Rectal smooth muscle tissue (tissue), 1 donor: ENCODE data around the gene SORD.
"Not testable (repeated sequence)": the region's sequence is repeated elsewhere in the genome, so short reads cannot be mapped to it uniquely, and the experiment has no call there.

Experiments used
- H3K27ac ChIP-seq: one replicate; pipeline ENCODE4 v1.7.0; 2013; ENCODE audit warnings: low read depth, low read length, inconsistent platforms
- H3K27me3 ChIP-seq: one replicate; pipeline ENCODE4 v1.7.0; 2013; ENCODE audit warnings: low read length; ENCODE audit not compliant: control insufficient read depth, insufficient read depth
- H3K36me3 ChIP-seq: one replicate; pipeline ENCODE4 v1.7.0; 2013; ENCODE audit warnings: low read length; ENCODE audit not compliant: control insufficient read depth, insufficient read depth
- H3K4me1 ChIP-seq: one replicate; pipeline ENCODE4 v1.7.0; 2013; ENCODE audit warnings: low read length; ENCODE audit not compliant: control insufficient read depth, insufficient read depth
- H3K4me3 ChIP-seq: one replicate; pipeline ENCODE4 v1.7.0; 2013; ENCODE audit warnings: low read length
- H3K9ac ChIP-seq: one replicate; pipeline ENCODE4 v1.7.0; 2013; ENCODE audit warnings: low read length

Gene SORD

GRCh38 chr15:45080593-45080992, 57.6 kb downstream of the SORD start:
- H3K9ac ChIP-seq, H3K27ac ChIP-seq, H3K4me1 ChIP-seq, H3K27me3 ChIP-seq, H3K36me3 ChIP-seq, H3K4me3 ChIP-seq: not testable (repeated sequence)

DNA sequence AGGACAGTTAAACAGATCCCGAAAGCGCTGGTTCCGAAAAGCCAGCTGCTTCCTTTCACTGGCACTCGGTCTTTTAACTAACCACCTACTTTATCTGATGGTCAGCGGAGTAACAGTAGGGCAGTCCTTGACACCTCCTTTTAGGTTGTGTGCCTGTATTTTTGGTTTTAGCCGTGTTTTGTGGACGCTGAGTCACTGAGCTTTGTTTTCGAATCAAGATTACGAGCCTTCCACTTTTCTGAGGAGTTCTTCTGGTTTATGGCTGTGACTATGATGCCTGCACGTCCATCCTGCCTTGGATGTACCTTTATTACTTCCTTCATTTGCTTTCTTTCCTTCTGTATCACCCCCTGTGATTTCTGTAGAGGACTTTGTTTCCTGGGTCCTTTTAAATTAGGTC, 59.4 kb downstream of the SORD start:
- not testable (repeated sequence) for H3K4me3 ChIP-seq, H3K9ac ChIP-seq, H3K27ac ChIP-seq, H3K36me3 ChIP-seq, H3K27me3 ChIP-seq, H3K4me1 ChIP-seq

DNA sequence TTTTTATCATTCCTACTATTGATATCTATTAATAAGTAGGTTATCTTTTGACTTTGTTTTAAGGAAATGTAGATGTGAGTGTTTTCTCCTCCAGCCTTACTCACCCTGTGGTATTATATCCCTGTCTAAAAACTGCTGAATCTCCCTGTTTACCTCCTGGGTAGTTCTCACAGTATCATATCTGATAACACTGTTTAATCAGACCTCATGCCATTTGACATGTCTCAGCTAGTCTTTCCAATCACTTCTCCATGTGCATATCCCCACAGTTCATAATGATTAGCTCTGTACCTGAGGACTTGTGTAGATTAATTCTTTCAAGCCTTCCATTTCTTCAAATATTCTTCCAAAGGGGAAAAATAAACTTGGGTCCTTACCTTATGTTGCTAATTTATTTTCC, 60.2 kb downstream of the SORD start:
- no peaks in the 10 kb centered on the region for H3K4me1 ChIP-seq
- H3K27ac ChIP-seq: no peak overlapping the region
- H3K4me3 ChIP-seq: no peak overlapping the region
- H3K9ac ChIP-seq: no peak overlapping the region
- no peaks in the 10 kb centered on the region for H3K36me3 ChIP-seq
- no peaks in the 10 kb centered on the region for H3K27me3 ChIP-seq

DNA sequence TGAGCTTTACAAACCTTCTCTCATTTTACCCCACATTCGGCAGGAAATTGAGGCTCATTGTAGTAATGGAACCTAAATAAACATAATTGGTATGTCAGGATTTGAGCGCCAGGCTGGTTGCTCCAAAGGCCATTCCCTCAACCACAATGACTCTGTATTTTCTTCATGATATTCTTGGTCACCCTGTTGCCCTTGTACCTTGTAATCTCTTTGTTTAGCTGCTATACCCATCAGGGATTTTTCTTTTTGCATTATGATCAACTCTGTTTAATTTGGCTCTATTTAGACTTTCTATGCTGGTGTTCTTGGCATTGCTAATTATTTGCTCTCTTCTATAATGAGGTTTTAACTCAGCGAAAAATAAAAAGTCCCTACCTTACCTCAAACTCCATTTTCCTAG, 61.2 kb downstream of the SORD start:
- no peaks in the 10 kb centered on the region for H3K4me1 ChIP-seq

DNA sequence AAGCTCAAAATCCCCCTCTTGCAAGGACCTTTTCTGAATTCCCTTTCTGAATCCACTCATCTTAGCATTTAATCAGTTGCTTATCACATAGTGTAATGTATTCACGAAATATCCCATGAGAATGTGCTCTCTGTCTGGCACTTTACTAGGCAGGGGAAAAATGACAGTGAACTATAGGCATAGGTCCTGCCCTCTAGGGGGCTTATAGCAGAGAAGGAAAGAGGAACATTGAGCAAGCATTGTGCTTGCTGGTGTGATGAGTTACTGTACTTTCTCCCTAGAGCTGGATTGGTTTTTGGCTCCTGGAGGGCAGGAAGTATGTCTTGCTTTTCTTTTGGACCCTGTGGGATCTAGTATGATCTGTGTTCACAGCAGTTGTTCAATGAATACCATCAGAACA, 64.5 kb downstream of the SORD start:
- Histone ChIP-seq H3K4me3 (no peak overlapping the region), H3K27me3 (no peaks in the 10 kb centered on the region), H3K27ac (no peak overlapping the region), H3K9ac (no peak overlapping the region), H3K36me3 (no peaks in the 10 kb centered on the region), H3K4me1 (no peaks in the 10 kb centered on the region)

More for the DNA sequence above, 61.2 kb downstream of the SORD start:
- no peak overlapping the region for H3K27ac ChIP-seq
- H3K9ac ChIP-seq: no peak overlapping the region
- no peaks in the 10 kb centered on the region for H3K36me3 ChIP-seq
- no peaks in the 10 kb centered on the region for H3K27me3 ChIP-seq
- H3K4me3 ChIP-seq: no peak overlapping the region

GRCh38 chr15:45088801-45089711, 66.1 kb downstream of the SORD start:
- Histone ChIP-seq H3K27me3 (no peaks in the 10 kb centered on the region), H3K36me3 (no peaks in the 10 kb centered on the region), H3K4me3 (no peak overlapping the region), H3K4me1 (no peaks in the 10 kb centered on the region), H3K9ac (no peak overlapping the region), H3K27ac (no peak overlapping the region)

GRCh38 chr15:45089712-45090373, 66.8 kb downstream of the SORD start:
- H3K27me3 ChIP-seq: no peaks in the 10 kb centered on the region
- no peaks in the 10 kb centered on the region for H3K36me3 ChIP-seq
- no peak overlapping the region for H3K9ac ChIP-seq
- no peaks in the 10 kb centered on the region for H3K4me1 ChIP-seq
- no peak overlapping the region for H3K4me3 ChIP-seq
- no peak overlapping the region for H3K27ac ChIP-seq

DNA sequence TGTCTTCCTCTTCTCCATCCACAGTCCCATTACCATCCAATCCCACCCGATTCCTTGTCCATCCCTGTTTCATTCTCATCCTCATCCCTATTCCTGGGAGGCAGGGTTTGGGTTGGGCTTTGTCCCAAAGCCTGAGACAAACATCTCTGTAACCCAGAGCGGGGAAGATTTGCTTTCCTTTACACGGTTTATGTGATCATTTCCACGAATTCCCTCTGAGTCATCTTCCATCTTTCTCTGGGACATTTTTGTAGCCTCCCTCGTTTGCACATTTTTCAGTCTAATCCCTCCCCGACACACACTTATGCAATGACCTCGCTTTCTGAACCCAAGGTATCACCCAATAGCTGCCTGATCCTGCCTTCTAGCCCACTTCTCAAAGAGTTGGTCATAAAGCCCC, 68.2 kb downstream of the SORD start:
- Histone ChIP-seq H3K9ac (no peak overlapping the region), H3K27me3 (no peaks in the 10 kb centered on the region), H3K4me1 (no peaks in the 10 kb centered on the region), H3K4me3 (no peak overlapping the region), H3K36me3 (no peaks in the 10 kb centered on the region), H3K27ac (no peak overlapping the region)

DNA sequence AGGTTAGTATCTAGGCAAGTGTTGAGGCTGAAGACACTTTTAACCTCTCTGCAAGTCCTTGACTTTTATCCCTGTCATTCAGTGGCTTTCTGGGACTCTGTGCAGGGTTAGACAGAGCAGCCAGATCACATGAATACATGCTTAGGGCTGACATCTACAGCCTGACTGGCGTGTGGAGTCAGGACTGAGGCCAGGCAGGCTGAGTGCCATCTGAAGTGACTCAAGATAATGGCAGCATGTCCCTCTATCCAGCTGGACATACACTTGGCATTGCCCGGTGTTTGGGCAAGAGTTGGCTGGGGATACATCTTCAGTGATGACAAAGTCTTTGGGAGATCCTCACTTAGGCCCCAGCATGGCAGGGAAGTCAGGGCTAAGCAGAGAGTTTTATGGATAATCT, 68.6 kb downstream of the SORD start:
- no peaks in the 10 kb centered on the region for H3K27me3 ChIP-seq
- H3K4me3 ChIP-seq: no peak overlapping the region
- H3K4me1 ChIP-seq: no peaks in the 10 kb centered on the region
- H3K36me3 ChIP-seq: no peaks in the 10 kb centered on the region
- H3K9ac ChIP-seq: no peak overlapping the region
- no peak overlapping the region for H3K27ac ChIP-seq

DNA sequence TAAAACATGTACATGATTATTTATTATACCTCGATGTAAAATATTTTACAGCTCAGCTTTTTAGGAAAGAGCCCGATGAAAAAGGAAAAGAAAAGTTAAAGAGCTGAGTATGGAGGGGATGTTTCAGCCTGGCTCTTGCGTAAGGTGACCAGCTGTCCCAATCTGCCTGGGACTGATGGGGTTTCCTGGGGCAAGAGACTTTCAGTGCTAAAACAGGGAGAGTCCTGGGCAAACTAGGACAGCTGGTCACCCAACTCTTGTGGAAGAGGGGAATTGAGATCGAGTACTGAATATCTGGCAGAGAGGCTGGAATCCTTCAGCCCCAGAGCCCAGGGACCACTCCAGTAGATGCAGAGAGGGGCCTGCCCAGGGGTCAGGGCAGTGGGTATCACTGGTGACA, 70.0 kb downstream of the SORD start:
- H3K27ac ChIP-seq: no peak overlapping the region
- no peak overlapping the region for H3K4me3 ChIP-seq

DNA sequence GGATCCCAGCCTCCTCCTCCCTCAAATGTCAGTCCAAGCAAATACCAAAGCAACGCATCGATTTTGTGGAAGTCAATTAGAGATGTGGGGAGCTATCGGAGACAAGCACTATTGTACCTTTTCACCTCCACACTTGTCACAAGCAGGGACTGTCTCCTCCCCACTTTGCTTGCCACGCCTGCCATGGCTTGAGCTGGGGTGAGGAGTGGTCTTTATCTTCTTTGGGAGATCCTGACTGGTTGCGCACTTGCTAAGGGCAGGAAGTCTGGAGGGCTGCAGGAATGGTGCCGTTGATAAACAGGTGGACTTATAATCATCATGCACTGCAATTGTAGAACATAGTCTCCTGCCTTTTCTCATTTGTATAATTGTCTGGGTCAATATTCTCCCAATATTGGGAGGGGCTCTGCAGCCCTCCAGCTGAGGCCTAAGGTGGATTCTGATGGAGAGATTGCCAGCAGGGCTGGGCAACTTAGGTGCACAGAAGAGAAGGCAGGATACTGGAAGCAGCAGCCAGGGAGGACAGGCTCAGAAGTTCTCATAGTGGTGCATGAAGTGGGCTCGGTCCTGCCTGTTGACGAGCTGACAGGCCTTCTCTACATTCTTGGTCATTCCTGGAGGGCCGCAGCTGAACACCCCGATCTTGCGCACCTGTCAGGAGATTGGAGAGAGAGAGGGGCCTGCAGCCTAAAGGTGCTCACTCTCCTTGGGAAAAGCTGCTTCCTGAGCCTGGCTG, 70.8 kb downstream of the SORD start:
- no peak overlapping the region for H3K27ac ChIP-seq
- no peak overlapping the region for H3K9ac ChIP-seq
- H3K36me3 ChIP-seq: no peaks in the 10 kb centered on the region
- no peaks in the 10 kb centered on the region for H3K4me1 ChIP-seq
- H3K27me3 ChIP-seq: no peaks in the 10 kb centered on the region
- H3K4me3 ChIP-seq: no peak overlapping the region

More for the DNA sequence above, 70.0 kb downstream of the SORD start:
- Histone ChIP-seq H3K4me1 (no peaks in the 10 kb centered on the region), H3K9ac (no peak overlapping the region), H3K36me3 (no peaks in the 10 kb centered on the region), H3K27me3 (no peaks in the 10 kb centered on the region)

DNA sequence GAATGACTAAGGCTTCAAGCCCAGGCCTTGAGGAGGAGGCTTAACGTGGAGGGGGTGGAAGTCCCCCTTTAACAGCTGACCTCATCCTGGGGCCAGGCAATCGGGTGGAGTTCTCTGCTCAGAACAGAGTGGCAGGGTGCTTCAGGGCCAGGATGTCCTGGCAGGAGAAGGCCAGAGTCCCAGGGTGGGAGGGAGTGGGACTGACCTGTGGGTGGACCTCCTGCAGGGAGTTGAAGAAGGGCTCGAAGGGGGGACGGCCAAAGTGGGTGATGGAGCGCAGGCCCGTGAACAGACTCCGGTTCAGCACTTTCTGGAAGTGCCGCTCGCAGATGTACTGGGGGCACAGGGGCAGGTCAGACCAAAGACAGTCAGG, 71.3 kb downstream of the SORD start:
- Histone ChIP-seq H3K4me1 (no peaks in the 10 kb centered on the region), H3K36me3 (no peaks in the 10 kb centered on the region), H3K27me3 (no peaks in the 10 kb centered on the region), H3K9ac (no peak overlapping the region), H3K27ac (no peak overlapping the region), H3K4me3 (no peak overlapping the region)
